Activated T-helper 1 cell treated with Interleukin-2 at 50 U/mL for 16 hours (primary cell): ENCODE results near the gene STARD10.

Experiments
- DNase-seq: peaks from one replicate; pipeline ENCODE4 v3.0.0-alpha.2; 2020; ENCODE audit warnings: low read depth

STARD10 gene

GRCh38 chr11:72780296-72781062, 13.4 kb downstream of the STARD10 start:
- no peak for DNase-seq

GRCh38 chr11:72779495-72780128, 14.2 kb downstream of the STARD10 start:
- DNase-seq: no peak

DNA sequence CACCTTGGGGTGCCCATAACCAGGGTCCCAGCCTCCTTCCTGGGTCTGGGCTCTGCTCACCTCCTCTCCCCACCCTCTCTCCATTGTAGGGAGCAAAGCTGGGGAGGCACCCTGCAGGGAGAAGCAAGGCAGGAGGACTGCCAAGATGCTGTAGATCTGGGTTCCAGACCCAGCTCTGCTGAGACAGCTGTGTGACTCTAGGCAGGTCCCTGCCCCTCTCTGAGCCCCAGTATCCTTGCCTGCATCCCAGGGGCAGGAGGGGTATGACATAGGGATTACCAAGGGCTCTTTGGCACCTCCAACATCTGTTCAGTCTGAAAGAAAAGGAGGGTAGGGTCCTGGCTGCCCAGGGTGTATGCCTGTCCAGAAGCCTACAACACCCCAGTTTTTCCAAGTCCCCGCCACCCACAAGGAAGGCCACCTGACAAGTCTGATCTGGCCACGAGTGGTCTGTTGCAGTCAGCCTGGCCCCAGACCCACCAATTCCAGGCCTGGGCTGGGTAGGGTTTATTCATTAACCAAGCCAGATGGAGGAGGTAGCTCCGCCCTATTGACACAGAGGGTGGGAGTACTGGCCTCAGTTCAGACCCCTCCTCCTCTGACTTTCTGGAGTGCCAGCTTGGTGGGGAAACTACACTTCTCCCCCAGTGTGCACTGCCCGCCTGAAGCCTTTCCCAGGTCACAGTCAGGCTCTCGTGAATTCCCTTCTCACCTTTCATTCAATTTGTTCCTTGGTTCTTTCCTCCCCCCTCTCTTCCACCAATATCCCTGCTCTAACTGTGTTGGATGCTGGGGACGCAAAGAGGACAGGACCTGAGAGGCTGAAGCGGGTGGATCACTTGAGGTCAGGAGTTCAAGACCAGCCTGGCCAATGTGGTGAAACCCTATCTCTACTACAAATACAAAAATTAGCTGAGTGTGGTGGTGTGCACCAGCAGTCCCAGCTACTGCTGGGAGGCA, 15.0 kb downstream of the STARD10 start:
- no peak for DNase-seq

- no peak for DNase-seq
Measured at GRCh38 chr11:72777755-72778278, 16.0 kb downstream of the STARD10 start.

- no peak for DNase-seq
Measured at GRCh38 chr11:72776844-72777754, 16.7 kb downstream of the STARD10 start.

DNA sequence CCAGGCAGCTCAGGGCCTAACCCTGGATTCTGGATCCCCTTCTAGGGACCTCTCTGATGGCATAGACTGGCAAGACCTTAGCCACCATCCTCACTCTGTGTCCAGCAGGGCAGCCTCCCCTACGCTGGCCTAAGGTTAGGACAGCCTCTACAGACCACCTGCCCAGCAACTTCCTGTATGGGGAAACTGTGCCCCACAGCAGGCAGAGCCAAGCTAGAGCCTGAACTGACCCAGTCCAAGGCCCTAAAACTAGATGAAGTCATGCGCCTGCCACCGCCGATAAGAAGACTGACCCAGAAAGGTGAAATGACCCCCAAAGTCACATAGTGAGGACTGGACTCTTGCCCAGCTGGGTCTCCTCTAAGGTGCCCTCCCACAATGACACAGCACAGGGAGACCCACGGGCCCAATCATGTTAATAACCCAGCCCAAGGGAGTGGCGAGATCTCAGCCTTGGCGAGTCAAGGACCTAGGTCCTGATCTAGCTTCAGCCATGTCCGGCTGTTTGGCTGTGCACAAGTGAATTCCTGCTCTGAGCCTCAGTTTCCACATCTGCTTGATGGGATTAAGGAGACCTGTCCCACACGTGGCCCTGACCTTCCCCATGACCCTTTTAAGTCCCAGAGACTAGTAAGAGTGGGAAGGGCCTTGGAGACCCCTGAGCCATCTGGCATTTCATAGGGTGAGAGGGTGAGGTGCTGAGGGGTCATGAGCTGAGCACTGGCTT, 17.6 kb downstream of the STARD10 start:
- no peak for DNase-seq

- DNase-seq: no peak
Measured at GRCh38 chr11:72775288-72776110, 18.3 kb downstream of the STARD10 start.

GRCh38 chr11:72774499-72774898, 19.3 kb downstream of the STARD10 start:
- no peak for DNase-seq

- no peak for DNase-seq
Measured at GRCh38 chr11:72773696-72774095, 20.2 kb downstream of the STARD10 start.

DNA sequence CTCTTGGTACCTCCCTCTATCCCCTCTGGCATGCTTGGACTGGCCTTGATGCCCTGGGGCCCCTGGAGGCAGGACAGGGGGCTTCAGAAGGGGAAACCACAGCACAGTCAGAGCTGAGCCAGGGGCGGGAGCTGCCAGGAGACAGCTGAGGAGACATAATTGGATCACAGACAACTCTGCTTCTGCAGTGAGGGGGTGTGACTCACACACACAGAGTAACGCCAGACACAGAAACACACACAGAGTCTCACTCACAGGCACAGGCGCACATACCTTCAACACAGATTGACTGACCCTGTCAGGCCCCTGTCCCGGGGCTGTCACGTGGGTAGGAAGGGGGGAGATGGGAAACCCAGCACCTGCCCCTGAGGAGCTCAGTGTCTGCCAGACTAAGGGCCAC, 20.6 kb downstream of the STARD10 start:
- DNase-seq: no peak

- no peak for DNase-seq
Measured at GRCh38 chr11:72772059-72772458, 21.8 kb downstream of the STARD10 start.

DNA sequence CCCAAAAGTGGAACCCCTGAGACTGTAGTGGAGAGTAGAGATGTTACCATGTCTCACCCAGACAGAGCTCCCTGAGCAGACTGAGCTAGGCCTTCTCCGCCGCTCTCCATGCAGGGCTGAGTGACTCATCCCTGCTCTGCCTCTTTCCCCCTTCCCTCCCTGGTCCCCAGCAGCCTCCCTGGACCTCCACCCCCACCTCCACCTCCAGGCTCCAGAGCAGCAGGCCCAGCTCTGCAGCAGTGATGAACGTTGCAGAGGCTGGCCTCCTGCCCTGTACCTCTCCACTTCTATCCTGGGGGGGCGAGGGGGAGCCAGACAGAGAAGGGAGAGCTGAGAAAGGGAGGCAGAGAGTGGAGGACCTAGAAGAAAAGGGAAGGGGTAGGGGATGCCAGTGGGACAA, 22.3 kb downstream of the STARD10 start:
- DNase-seq: no peak

GRCh38 chr11:72770799-72771198, 23.0 kb downstream of the STARD10 start:
- no peak for DNase-seq

DNA sequence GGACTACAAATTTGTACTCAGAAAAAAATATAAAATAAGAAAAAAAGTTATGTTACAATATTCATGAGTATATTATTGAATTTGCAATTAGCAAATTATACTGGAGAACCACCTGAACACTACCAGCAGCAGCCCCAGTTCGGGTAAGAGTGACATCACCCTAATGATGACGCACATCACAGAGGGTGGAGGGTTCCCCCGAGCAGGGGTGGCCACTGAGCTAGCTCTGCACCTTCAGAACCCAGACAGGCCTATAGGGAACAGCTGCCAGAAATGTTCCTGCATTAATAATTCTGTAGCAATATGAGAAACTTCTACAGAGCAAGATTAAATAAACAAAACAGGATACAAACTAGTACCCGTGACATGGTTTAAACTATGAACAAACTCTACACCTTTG, 24.2 kb downstream of the STARD10 start:
- no peak for DNase-seq

DNA sequence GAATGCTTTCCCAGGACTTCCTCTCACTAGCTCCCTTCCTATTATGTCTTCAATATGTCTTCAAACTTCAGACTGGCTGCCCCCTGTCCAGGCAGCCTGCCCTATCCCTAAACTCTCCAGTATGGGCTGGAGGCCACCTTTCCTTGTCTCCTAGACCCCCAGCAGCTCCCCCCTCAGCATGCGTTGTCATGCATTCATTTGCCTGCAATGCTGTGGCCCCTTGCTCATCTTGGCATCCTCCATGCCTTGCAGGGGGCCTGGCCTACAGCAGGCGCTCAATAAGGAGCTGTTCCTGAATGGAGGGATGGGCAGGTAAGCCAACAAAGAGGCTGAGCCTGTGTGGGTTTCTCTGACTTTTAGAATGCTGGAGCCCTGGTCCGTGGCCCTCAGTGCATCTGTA, 25.3 kb downstream of the STARD10 start:
- no peak for DNase-seq

DNA sequence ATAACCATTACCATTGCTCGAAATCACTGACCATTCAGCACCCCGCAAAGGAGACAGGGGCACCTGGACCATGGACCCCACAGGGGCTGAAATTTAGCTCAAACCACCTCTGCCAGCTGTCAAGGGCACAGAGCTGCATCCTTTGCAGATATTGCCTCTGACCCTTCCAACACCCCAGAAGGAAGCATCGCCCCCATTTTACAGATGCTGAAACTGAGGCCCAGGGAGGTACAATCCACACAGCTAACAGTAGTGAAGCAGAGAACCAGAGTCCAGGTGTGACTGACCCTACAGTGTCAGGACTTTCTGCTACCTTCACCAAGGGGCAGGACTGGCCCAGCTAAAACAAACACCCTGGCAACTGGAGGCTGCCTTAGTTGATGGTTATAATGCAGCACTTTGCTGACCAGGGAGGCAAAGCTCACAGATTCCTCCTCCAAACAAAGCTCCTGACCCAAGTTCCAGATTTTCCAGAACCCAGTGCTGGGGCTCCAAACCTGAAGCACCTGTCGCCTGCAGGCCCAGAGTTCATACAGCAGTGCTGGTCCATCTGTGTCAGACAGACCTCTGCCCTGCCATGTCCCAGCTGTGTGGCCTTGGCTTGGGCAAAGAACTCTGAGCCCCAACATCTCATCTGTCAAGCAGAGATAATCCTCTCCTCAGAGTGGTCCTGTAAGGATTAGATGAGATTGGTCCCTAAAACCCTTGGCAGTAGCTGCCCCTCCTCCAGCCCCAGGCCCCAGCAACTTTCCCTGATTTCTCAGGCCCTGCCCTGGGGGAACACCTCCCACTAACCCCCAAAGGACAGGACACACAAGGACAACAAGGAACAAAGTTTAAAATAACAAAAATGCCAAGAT, 26.4 kb downstream of the STARD10 start:
- DNase-seq: no peak

- DNase-seq: no peak
Measured at GRCh38 chr11:72766152-72766902, 27.5 kb downstream of the STARD10 start.

- no peak for DNase-seq
Measured at GRCh38 chr11:72764503-72764902, 29.3 kb downstream of the STARD10 start.
